DMS53 (cell line): Measurements from ENCODE around the gene GRK1.
"Not testable (repeated sequence)": the region's sequence is repeated elsewhere in the genome, so short reads cannot be mapped to it uniquely, and the experiment has no call there.

Experiments used
- DNase-seq: peaks from one replicate; lab custom pipeline; 2025; lab: John Stamatoyannopoulos, UW

The GRK1 gene

DNA sequence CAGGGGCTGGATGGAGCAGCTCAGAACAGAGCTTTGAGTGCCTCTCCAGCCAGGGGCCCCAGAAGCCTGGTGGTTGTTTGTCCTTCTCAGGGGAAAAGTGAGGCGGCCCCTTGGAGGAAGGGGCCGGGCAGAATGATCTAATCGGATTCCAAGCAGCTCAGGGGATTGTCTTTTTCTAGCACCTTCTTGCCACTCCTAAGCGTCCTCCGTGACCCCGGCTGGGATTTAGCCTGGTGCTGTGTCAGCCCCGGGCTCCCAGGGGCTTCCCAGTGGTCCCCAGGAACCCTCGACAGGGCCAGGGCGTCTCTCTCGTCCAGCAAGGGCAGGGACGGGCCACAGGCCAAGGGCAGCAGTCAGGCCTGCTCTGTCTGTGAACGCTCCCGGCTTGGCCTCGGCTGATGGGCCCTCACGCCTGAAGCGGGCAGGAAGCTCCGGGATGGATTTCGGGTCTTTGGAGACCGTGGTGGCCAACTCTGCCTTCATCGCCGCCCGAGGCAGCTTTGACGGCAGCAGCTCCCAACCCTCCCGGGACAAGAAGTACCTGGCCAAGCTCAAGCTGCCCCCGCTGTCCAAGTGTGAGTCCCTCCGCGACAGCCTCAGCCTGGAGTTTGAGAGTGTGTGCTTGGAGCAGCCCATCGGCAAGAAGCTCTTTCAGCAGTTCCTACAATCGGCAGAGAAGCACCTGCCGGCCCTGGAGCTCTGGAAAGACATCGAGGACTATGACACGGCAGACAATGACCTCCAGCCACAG lies at the start of gene GRK1:
GRK1 (plus strand) TSS at position 269 of the 751 bp plus-strand sequence; CDS start at position 437, 168 bp downstream.
- no peak for DNase-seq

DNA sequence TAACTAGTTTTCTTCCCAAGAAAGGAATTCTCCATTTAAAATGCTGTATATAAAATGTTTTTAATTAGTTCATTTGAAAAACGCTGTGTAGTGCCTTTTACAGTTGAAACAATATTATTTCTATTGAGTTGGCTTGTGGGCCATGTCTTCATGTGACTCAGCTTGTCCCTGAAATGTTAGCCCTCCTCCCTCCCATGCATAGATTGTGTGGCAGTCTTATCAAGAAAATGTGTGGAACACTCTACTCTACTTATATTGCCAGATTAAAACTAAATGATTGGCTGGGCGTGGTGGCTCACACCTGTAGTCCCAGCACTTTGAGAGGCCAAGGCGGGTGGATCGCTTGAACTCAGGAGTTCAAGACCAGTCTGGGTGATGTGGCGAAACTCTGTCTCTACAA lies 49.1 kb upstream of the GRK1 start:
- no peak for DNase-seq

GRCh38 chr13:113618455-113618854 lies 48.6 kb upstream of the GRK1 start:
- no peak for DNase-seq

GRCh38 chr13:113620036-113620796 lies 46.8 kb upstream of the GRK1 start:
- no peak for DNase-seq

DNA sequence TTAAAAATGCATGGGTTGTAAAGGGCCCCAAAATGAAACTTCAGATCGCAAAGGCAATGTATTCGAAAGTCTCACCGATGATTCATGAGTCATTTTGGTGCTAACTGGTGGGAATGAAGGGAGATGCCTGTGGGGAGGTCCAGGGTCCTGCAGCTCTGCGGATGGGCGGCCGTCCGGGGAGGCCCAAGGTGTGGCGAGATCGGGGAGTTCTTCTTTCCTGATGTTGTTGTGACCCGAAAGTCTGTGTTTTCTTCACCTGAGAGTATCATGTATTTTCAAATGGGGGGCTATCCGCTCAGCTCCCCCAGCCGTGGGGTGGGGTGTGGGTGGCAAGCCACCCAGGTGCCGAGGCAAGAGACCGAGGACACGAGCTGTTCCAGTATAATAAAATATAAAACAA lies 46.0 kb upstream of the GRK1 start:
- DNase-seq: no peak

GRCh38 chr13:113621498-113621897 lies 45.5 kb upstream of the GRK1 start:
- peak; percentile 0 for DNase-seq

DNA sequence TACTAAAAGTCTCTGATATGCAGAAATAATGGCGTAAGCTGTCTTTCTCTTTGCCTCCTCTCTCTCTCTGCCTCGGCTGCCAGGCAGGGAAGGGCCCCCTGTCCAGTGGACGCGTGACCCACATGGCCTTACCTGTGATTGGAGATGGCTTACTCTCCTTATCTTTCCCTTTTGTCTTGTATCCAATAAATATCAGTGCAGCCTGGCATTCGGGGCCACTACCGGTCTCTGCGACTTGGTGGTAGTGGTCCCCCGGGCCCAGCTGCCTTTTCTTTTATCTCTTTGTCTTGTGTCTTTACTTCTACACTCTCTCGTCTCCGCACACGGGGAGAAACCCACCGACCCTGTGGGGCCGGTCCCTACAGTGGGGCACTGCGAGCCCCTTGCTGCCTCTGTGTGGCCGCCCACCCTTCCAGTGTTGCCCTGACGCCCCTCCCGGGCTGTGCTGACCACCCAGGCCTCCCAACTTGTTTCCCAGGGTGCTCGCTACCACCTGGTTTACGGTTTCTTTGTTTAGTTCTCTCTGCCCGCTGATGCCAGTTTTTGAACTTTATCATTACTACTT lies 45.0 kb upstream of the GRK1 start:
- not testable (repeated sequence) for DNase-seq

DNA sequence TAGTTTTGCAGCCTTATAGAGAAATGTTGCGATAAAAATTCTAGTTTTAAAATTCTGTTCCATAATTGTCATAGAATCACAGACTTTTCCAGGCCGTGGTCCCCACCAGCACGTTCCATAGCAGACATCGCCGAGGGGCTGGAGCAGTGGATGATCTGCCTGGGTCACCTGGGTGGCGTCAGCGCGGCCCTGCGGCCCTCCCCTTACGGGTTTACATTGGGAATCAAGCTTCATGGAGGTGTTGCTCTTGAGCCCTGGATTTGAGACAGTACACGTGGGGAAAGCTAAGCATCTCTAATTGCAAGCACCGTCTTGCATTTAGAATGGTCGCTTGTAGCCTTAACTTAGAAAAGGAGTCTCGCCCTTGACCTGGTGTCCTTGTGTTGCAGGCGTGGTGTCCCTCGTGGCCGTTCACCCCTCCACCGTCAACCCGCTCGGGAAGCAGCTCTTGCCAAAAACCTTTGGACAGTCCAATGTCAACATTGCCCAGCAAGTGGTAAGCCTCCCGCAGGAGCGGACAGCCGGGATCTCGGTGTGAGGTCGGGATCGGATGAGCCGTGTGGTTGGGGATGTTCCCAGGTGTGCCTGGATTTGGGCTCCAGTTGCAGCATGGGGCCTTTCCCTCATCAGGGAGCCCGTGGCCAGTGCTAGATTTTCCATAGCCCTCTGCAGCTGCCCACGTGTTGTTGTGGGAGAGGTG lies 44.1 kb upstream of the GRK1 start:
- DNase-seq: no peak

GRCh38 chr13:113623491-113624234 lies 43.4 kb upstream of the GRK1 start:
- no peak for DNase-seq

DNA sequence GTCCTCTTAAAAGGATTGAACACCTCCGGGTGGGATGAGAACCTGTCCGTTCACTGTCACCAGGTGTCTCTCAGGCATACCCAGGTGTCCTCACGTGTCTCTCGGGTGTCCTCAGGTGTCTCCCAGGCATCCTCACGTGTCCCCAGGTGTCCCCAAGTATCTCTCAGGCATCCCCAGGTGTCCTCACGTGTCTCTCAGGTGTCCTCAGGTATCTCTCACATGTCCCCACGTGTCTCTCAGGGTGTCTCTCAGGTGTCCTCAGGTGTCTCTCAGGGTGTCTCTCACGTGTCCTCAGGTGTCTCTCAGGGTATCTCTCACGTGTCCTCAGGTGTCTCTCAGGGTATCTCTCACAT lies 42.8 kb upstream of the GRK1 start:
- DNase-seq: no peak

GRCh38 chr13:113624640-113625304 lies 42.2 kb upstream of the GRK1 start:
- DNase-seq: not testable (repeated sequence)

DNA sequence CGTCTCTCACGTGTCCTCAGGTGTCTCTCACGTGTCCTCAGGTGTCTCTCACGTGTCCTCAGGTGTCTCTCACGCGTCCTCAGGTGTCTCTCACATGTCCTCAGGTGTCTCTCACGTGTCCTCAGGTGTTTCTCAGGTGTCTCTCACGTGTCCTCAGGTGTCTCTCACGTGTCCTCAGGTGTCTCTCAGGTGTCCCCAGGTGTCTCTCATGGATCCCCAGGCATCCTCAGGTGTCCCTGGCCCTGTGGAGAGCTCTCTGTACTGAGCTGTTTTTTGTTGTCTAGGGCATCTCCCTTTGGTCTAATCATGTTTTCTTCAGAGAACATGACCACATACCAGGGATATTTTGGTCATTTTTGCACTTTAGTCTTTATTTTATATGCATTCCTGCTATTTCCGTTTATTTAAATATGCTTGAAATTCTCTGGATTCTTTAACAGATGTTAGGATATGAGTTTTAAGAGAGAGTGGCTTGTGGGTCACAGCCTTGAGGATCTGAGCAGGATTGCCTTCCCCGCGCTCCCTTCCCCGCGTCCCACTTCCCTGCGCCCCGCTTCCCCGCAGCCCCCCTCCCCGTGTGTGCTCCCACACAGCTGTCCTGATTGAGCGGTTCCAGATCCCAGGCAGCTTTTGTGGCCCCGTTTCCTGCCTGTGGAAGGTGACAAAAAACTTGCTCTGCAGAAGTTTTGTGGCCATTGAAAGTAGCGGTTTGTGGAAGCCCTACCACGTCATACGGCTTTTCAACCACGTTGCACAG lies 40.9 kb upstream of the GRK1 start:
- DNase-seq: no peak

DNA sequence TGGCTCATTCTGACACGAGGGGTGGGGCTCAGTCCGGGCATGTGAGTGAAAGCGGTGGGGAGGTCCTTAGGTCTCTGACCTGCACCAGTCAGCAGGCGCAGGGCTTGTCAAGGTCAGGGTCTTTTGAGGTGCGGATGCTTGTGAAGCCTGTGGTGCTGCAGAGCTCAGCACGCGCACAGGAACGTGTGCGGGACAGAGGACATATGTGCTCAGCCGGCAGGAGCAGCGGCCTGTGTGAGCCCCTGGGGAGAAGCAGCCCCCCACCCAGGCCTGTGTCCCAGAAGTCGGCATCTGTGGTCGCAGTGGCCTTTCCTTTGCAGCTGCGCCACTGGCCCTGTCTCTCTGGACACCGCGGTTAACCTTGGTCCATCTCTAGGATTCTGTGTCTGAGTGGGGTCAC lies 39.9 kb upstream of the GRK1 start:
- no peak for DNase-seq

GRCh38 chr13:113628291-113629270 lies 38.4 kb upstream of the GRK1 start:
- DNase-seq: no peak

DNA sequence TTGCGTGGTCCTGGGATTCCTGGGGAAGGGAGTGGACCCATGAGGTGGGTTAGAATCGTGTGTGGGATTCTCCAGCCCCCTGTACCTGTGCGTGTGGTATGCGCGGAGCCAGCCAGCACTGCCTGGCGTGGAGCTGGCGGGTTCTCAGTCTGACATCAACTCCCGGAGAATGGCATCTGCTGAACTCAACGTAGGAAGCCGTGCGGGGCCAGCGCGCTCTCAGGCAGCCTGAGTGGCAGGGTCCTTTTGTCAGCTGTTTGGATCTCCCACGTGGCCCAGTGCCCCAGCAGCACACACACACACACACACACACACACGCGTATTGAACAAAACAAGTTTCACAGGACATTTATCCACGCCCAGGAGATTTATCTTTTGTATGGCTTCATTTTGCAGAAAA lies 37.2 kb upstream of the GRK1 start:
- no peak for DNase-seq

DNA sequence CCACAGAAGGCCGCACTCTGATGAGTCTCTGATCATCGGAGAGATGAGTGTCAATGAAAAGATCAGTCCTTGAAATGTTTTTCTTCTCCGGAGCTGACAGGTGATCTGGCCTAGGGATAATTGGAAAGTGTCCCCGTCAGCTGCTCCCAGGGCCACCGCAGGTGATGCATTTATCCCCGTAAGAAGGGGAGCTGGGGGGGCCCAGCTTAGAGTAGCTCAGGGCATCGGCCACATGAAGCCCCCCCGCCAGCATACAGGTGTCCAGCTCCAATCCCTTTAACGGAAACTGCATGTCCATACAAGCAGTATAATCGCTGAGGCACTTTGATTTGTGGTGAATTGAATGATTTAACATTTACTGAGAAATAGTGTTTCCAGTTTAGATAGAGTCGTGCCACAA lies 36.7 kb upstream of the GRK1 start:
- no peak for DNase-seq

- DNase-seq: no peak
Measured at GRCh38 chr13:113630804-113631203, 36.2 kb upstream of the GRK1 start.

GRCh38 chr13:113631341-113632095 lies 35.5 kb upstream of the GRK1 start:
- DNase-seq: no peak
